CD4-positive, alpha-beta T cell treated with Interleukin-6 at 100 ng/mL for 8 hours (primary cell): ENCODE results near the gene MRPL18.
A peak's percentile ranks its signal among the peaks of the same experiment; 100 is the strongest.
"Not testable (repeated sequence)": the region's sequence is repeated elsewhere in the genome, so short reads cannot be mapped to it uniquely, and the experiment has no call there.

ENCODE experiments used
- DNase-seq: peaks from one replicate; pipeline ENCODE4 v3.0.0-alpha.2; 2020; ENCODE audit warnings: mixed read lengths, low spot score

MRPL18 gene

GRCh38 chr6:159772196-159772595 lies 18.1 kb upstream of the MRPL18 start:
- DNase-seq = no peak

GRCh38 chr6:159777240-159777904 lies 12.9 kb upstream of the MRPL18 start:
- DNase-seq = no peak

GRCh38 chr6:159778131-159778530 lies 12.1 kb upstream of the MRPL18 start:
- no peak for DNase-seq

DNA sequence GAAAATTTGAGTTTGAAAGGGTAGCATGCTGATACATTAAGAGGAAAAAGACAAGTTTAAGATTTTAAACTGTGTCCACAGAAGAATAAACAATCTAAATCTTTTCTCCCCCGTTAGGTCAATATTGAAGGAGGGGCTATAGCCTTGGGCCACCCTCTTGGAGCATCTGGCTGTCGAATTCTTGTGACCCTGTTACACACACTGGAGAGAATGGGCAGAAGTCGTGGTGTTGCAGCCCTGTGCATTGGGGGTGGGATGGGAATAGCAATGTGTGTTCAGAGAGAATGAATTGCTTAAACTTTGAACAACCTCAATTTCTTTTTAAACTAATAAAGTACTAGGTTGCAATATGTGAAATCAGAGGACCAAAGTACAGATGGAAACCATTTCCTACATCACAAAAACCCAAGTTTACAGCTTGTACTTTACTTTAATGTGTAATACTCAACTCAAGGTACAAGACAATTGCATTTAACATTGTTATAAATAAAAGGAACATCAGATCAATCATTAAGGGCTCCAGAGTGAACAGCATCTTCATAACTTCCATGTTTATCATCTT lies 11.6 kb upstream of the MRPL18 start:
- DNase-seq = no peak

DNA sequence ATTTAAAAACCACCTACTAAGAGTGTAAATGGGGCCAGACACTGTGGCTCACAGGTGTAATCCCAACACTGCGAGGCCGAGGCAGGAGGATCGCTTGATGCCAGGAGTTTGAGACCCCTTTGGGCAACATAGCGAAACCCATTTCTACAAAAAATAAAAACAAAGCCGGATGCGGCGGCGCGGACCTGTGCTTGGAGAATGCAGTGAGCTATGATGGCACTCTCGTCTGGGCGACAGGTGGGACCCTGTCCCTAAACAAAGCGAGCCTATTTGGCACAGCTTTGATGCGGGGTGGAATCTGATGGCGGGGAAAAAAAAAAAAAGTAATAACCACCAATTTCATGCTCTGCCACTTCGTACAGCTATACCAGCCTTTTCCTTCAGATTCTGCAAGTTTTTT lies 2.0 kb upstream of the MRPL18 start:
- DNase-seq = no peak

- DNase-seq = peak; percentile 2
Measured at GRCh38 chr6:159788753-159789376, 1.4 kb upstream of the MRPL18 start.

- DNase-seq = peak; percentile 99
Measured at GRCh38 chr6:159789377-159790148, 704 bp upstream of the MRPL18 start, which contains the start of gene TCP1. Gene TCP1 (minus strand): TSS chr6:159789602. CDS start chr6:159789468, 134 bp downstream.

GRCh38 chr6:159790956-159791598 lies 810 bp downstream of the MRPL18 start:
- no peak for DNase-seq

- not testable (repeated sequence) for DNase-seq
Measured at GRCh38 chr6:159794976-159795375, 4.7 kb downstream of the MRPL18 start.

- DNase-seq = no peak
Measured at GRCh38 chr6:159797554-159797953, 7.3 kb downstream of the MRPL18 start.

DNA sequence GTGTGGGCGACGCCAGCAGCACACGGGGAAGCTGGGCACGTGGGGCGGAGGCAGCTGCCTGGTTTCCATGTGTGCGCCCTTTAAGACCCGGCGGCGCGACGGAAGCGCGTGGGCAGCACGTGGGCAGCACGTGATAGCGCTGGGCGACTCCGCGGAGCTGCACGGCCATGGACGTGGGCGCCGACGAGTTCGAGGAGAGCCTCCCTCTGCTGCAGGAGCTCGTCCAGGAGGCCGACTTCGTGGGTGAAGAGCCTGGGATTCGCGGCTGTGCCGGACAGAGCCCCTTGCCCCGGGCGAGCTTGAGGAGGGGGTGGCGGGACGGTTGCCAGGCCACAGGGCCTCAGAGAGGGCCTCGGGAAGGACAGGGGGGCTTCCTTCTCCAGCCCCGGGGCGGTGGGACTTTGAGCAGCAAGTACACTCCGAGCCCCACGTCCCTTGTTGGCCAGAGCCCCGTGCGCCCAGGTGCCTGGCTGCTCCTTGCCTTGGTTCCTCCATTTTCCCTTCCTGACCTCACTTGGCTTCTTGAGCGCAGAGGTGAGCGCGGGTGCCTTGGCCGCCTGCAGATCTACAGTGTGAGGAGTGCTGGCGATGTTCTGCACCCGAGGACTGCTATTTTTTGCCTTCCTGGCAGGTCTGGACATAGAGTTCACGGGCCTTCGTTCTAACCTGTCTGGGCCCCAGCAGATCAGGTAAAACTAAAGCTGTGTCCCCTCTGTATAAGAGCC lies 10.0 kb downstream of the MRPL18 start, which contains the start of gene PNLDC1:
PNLDC1 (plus strand) TSS at position 136 of the 725 bp plus-strand sequence; CDS start at position 168, 32 bp downstream.
- DNase-seq = no peak

DNA sequence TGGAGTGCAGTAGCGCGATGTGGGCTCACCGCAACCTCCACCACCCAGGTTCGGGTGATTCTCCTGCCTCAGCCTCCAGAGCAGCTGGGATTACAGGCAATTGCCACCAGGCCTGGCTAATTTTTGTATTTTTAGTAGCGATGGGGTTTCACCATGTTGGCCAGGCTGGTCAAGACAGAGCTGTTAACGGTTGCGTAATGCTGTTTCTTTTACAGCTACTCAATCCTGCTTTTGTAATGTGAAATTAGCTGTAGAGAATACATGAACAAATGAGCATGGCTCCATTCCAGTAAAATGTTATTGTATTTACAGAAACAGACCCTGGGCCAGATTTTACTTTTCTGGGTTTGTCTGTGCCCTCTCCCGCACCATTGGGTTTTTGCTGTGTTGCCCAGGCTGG lies 11.7 kb downstream of the MRPL18 start:
- no peak for DNase-seq

GRCh38 chr6:159804504-159804903 lies 14.2 kb downstream of the MRPL18 start:
- no peak for DNase-seq

DNA sequence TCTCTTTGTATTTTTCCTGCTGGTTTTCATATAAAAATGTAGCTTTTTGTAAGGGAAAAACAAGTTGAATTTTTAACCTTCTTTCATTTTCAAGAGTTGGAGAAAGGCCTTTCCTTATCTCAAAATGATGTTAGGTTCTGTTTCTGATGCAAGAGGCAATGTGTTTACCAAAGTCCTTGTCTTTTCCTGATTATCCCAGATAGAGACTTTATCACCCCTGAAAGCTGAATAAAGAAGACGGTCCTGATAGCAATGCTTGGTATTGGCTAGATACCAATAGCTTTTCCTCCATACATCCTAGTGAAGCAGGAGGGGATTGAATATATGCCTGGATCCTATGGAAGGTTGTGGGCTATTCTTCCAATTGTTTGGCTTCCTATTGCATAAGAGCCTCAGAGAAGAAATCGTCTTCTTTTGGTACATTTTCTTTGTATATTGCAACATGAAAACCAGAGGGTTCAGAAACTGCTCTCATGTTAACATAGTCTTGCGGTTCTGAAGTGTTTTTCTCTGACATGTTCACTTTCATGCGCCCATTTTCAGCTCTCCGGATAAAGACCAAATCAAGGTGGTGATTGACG lies 15.3 kb downstream of the MRPL18 start:
- no peak for DNase-seq

- DNase-seq = no peak
Measured at GRCh38 chr6:159806021-159806458, 15.8 kb downstream of the MRPL18 start.

DNA sequence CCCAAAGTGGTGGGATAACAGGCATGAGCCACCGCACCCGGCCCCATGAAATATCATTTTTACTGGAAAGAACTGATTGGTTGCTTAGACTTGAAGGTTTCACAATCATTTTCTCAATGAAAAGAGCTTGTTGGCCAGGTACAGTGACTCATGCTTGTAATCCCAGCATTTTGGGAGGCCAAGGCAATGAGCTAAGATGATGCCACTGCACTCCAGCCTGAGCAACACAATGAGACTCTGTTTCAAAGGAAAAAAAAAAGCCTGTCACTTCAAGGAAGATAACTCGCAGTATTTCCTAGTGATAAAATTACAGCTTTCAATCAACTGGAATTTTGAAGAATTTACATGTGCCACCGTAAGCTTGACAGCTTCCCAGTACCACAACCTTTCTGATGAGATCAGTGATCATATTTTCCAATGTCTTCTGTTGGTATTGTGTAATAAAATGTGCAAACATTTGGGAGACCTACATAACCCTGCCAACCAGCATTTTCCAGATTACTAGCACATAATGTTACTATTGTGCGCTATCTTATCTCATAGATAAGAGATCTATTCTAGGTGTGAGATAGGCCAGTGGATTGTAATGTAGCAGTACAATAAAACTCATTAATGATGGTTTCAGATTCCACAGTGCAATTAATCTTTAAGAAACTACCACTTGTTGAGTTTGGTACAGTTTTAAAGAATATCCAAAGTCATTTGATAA lies 17.0 kb downstream of the MRPL18 start:
- DNase-seq = no peak

GRCh38 chr6:159808647-159809046 lies 18.4 kb downstream of the MRPL18 start:
- no peak for DNase-seq

- DNase-seq = no peak
Measured at GRCh38 chr6:159809149-159809548, 18.9 kb downstream of the MRPL18 start.

DNA sequence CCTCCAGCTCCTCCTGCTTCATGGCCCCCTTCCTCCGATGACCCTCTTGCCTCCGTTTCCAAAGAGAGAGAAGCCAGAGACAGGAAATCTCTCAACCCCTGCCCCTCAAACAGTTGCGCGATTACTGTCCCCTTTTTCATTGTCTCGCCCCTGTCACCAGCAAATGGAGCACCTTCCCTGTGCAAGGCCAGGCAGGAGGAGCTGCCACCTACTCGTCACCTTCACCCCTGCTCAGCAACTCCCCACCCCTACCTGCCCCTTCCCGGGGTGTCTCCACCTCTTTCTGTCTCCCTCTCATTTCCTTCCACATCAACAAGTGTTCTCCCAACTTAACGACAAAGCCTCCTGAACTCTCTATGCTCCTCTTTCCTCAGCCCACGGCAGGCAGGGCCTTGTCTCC lies 23.5 kb downstream of the MRPL18 start:
- no peak for DNase-seq

GRCh38 chr6:159815410-159815809 lies 25.1 kb downstream of the MRPL18 start:
- DNase-seq = no peak
